SIG-M5 (cell line): ENCODE measurements around the gene KLRC1.
"Not testable (repeated sequence)": the region's sequence is repeated elsewhere in the genome, so short reads cannot be mapped to it uniquely, and the experiment has no call there.

Source experiments
- DNase-seq: peaks from one replicate; lab custom pipeline; 2025; lab: John Stamatoyannopoulos, UW

Gene KLRC1

DNA sequence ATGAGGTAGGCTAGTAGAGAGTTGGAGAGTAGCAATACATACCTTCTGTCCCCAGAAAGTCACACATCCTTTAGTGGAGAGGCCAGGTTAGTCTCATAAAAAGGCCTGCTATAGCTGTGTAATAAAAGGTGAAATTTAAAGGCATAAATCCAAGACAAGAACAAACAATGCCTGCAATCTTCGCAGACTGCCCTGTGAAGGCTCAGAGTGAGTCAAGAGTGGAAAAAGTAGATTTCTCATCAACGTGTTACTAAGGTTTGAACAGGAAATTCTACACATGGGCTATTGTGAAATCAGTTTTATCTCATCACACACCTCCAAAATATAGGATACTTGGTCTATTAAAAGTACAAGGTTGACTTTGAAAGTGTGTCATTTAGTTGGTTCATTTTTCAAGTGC lies at the start of gene KLRC1:
KLRC1 (minus strand) TSS at position 222 of the 400 bp plus-strand sequence. CDS start 2,221 bp downstream, outside the sequence.
- DNase-seq: no peak

DNA sequence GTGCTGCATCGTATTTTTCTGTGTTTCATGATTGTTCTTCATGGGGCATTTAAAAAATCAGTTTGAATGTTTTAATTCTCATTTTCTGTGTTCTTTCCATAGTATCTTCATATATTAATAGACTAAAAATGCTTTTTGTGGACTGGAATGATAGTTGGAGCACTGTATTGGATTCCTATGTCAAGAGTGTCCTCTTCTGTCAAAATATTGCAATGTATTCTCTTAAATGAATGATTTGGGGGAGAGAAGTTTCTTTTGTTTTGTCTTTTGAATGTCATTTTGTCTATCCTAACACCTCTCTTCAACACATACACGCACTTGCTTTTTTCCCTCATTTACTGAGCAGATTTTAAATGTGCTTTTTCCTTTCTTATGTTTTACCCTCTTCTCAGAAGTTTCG lies 47.9 kb upstream of the KLRC1 start:
- no peak for DNase-seq

DNA sequence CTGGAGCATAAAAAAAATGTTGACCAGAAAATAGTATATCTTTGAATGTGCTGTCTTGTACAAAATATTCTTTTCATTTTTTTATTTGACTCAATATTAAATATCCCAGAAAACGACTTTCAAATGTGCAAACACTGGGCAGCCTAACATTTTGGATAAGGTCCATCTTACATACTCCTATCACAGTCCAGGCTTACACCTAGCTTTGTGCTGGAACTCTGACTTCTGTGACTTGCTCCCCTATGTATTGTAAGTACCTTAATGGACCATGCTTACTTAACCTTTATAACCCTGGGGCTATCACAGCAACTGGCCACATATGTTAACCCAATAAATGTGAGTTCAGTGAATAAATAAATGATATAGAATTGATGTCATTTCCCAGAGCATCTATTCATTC lies 44.9 kb upstream of the KLRC1 start:
- DNase-seq: no peak

DNA sequence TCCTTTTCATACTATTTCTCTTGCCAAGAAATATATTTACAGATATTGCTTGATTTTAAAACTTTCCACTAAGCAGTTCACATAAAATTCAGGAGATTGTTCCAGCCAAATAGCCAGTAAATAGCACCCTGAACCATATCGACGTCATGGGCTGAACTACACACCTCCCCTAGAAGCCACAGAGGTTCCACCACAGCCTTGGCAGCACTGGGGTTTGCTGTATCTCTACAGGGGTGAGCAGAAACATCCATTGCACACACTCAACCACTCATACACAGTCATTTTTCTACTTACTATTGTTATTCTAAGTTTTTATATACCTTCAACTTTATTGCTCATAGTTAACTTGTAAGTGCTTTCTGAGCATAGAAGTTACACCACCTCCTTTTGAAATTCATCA lies 44.4 kb upstream of the KLRC1 start:
- no peak for DNase-seq

DNA sequence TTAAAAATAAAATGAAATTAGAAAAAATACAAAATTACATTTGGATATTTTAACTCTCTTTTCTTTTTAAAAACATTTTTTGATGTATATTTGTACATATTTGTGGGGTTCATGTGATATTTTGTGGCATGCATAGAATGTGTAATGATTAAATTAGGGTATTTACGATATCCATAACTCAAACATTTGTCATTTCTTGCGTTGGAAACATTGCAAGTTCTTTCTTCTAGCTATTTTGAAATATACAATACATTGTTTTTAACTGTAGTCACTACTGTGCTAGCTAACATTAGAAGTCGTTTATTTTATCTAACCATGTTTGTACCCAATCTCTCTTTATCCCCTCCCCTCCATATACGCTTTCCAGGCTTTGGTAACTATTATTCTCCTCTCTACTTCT lies 38.6 kb upstream of the KLRC1 start:
- no peak for DNase-seq

DNA sequence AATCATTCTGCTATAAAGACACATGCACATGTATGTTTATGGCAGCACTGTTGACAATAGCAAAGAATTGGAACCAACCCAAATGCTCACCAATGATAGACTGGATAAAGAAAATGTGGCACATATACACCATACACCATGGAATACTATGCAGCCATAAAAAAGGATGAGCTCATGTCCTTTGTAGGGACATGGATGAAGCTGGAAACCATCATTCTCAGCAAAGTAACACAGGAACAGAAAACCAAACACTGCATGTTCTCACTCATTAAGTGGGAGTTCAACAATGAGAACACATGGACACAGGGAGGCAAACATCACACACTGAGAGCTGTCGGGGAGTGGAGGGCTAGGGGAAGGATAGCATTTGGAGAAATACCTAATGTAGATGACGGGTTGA lies 34.2 kb upstream of the KLRC1 start:
- not testable (repeated sequence) for DNase-seq

DNA sequence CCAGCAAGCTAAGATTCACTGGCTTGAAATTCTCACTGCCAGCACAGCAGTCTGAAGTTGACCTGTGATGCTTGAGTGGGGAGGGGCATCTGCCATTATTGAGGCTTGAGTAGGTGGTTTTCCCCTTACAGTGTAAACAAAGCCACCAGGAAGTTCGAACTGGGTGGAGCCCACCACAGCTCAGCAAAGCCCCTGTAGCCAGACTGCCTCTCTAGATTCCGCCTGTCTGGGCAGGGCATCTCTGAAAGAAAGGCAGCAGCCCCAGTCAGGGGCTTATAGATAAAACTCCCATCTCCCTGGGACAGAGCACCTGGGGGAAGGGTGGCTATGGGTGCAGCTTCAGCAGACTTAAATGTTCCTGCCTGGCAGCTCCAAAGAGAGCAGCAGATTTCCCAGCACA lies 28.7 kb upstream of the KLRC1 start:
- not testable (repeated sequence) for DNase-seq

DNA sequence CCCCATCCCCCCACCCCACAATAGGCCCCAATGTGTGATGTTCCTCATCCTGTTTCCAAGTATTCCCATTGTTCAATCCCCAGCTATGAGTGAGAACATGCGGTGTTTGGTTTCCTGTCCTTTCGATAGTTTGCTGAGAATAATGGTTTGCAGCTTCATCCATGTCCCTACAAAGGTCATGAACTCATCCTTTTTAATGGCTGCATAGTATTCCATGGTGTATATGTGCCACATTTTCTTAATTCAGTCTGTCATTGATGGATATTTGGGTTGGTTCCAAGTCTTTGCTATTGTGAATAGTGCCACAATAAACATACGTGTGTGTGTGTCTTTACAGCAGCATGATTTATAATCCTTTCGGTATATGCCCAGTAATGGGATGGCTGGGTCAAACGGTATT lies 19.6 kb upstream of the KLRC1 start:
- not testable (repeated sequence) for DNase-seq

DNA sequence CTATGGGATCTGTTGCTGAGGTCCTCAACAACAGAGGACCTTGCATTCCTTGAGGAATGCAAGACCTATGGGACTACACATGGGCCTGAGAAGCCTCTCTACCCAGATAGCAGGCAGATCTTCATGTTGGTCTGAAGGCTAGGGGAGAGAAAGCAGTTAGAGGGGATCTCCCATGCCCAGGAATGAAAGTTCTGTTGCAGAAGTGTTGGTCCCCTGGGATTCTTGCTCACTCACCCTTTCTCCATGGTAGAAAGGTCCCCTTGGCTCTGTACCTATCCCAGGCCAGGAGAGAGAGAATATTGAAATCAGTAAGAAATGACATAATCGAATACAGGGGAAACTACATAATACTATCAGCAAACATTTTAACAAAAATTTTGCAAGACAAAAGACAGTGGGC lies 16.5 kb upstream of the KLRC1 start:
- DNase-seq: no peak

DNA sequence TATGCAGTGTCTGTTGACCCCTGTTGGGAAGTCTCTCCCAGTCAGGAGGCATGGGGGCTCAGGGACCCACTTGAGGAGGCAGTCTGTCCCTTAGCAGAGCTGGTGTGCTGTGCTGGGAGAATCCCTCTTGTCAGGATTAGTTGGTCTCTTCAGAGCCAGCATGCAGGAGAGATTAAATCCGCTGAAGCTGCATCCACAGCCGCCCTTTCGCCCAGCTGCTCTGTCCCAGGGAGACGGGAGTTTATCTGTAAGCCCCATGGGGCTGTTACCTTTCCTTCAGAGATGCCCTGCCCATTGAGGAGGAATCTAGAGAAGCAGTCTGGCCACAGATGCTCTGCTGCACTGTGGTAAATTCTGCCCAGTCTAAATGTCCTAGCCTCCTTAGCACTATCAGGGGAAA lies 13.1 kb upstream of the KLRC1 start:
- no peak for DNase-seq

DNA sequence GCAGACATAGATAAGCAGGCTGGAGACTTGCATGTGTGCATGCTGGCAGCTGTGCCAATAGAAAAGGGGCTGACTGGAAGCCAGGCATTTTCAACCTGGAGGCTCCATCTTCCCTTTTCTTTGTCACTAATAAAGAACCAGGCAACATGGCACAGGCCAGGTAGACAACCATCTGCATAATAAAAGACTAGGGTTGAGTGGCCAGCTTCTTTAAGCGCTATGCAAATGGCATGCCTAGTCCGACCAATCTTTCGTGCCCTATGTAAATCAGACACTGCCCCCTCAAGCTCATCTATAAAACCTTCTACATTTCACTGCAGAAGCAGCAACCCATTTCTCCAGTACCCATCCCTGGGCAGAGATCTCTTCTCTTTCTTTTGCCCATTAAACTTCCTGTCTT lies 4.6 kb upstream of the KLRC1 start:
- DNase-seq: no peak

DNA sequence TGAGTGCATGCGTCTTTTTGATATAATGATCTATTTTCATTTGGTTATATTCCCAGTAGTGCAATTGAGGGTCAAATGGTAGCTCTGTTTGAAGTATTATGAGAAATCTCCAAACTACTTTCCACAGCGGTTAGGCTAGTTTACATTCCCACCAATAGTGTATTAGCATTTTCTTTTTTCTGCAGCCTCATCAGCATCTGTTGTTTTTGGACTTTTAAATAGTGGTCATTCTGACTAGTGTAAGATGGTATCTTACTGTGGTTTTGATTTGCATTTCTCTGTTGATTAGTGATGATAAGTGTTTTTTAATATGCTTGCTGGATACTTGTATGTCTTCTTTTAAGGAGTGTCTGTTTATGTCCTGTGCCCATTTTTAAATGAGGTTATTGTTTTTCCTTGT lies 3.7 kb upstream of the KLRC1 start:
- DNase-seq: no peak

DNA sequence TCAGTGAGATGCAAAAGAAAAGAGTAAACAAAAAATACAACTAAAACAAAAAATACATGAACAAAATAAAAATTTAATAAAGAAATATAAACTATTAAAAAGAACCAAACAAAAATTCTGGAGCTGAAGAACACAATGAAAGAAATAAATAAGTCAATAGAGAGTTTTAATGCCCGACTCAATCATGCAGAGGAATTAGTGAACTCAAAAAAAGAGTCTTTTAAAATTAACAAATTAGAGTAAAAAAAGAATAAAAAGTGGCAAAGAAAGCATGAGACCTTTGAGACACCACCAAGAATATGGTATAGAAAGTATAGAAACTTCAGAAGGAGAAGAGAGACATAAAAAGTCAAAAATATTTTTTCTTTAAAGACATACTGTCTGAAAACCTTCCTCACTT lies 2.6 kb upstream of the KLRC1 start:
- no peak for DNase-seq

DNA sequence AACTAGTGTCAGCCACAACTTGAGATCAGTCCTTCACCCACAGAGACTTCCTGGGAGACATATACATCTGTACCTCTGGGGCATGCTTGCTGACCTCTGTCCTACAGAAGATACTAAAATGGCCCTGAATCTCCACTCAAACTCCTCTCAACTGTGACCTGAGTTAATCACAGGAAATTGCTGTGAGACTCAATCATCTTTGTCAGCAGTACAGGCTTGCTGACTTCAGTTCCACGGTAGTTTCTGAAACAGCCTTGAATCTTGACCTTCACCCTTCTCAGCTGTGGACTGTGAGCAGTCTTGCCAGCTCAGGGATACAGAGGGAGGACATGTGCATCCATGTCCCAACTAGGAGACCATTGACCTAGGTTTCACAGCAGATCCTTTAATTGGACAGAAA lies 1.4 kb upstream of the KLRC1 start:
- no peak for DNase-seq

DNA sequence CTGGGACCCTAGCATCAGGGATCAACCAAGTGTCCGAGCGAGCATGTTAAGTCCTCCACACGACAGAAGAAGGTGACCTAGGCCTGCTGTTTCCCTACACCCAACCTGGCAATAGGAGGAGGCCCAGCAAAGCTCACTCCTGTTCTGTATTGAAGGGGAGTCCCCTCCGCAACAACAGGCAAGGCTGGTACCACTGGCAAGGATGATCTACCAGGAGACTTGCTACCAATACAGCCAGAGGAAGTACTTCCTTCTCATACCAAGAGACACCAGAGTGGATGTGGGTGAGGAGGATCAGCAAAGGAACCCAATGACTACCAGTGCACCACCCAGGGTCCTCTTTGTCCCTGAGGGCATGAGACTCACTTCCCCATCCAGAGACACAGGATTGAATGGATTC lies 4.9 kb downstream of the KLRC1 start:
- DNase-seq: no peak

DNA sequence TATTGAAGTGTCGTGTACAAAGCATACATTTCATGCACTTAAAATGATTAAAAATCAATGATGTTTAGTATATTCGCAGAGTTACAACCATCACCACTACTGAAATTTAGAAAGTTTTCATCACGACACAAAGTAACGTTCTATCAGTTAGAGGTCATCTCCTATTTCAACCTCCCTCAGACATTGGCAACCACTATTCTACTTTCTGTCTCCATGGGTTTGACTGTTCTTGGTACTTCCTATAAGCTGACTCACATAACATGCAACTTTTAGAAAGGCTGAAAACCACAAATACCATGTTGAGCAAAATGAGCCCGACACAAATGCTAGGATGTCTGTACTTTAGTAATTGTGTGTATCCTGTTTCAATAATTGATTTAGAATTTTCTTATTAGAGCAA lies 7.1 kb downstream of the KLRC1 start:
- DNase-seq: not testable (repeated sequence)

DNA sequence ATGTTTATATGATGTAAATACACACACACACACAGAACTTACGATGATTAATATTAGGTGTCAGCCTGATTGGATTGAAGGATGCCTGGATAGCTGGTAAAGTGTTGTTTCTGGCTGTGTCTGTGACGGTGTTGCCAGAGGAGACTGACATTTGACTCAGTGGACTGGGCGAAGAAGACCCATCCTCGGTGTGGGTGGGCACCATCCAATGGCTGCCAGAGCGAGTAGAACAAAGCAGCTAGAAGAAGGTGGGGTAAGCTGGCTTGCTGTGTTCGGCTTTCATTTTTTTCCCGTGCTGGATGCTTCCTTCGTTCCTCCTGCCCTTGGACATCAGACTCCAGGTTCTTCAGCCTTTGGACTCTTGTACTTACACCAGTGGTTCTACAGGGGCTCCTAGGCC lies 12.0 kb downstream of the KLRC1 start:
- not testable (repeated sequence) for DNase-seq

DNA sequence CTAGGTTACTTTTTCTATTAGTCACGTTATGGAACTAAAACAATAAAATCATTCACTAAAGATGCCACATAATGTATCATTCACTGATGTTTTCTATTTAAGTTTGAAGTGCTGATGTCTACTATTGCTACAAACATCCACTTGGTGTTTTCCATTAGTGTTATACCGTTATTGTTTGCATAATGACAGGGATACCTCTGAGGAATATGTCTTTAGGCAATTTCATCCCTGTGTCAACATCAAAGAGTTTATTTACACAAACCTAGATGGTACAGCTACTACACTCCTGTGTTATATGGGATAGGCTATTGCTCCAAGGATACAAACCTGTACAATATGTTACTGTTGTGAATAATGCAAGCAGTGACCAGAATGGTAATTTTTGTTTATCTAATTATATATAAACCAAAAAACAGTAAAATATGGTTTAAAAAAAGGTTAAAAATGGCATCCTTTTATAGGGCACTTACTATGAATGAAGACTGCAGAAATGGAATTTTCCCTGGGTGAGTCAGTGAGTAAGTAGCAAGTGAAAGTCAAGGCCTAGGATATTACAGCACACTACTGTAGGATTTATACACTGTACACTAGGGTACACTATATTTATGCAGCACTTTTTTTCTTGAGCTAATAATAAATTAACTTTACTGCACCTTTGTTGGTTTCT lies 13.4 kb downstream of the KLRC1 start:
- DNase-seq: not testable (repeated sequence)

DNA sequence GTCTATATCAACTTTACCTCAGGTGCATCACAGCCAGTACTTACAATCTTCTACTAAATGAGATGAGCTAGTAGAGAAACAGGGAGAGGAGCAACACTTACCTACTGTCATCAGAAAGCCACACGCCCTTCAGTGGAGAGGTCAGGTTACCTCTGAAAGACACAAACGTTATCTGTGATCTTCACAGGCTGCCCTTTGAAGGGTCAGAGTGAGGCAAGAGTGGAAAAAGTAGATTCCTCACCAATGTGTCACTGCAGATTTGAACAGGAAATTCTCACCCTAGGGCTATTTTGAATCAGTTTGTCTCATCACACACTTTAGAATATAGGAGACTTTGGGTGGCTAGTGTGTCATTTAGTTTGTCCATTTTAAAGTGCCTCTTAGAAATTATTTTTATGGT lies 15.6 kb downstream of the KLRC1 start:
- not testable (repeated sequence) for DNase-seq

DNA sequence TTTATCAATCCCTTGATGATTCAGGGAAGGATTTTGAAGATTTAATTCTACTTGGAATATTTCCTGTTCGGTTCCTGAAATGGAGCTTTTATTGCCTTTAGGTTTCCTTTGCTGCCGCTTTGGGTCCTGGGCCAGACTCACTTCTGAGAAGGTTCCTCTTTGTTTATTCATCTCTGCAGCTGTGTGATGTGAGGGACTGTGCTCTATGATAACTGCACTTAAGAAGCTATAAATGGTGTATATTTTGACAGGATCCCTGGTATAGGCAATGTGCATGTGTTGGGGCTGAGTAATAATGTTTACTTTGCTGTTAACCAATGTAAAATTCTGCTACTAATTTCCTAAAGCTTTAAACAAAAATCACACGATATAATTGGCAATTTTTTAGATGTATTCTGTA lies 17.4 kb downstream of the KLRC1 start, which contains the start of gene KLRC2:
KLRC2 (minus strand) TSS at position 195 of the 400 bp plus-strand sequence; CDS start at position 171, 24 bp downstream.
- not testable (repeated sequence) for DNase-seq

DNA sequence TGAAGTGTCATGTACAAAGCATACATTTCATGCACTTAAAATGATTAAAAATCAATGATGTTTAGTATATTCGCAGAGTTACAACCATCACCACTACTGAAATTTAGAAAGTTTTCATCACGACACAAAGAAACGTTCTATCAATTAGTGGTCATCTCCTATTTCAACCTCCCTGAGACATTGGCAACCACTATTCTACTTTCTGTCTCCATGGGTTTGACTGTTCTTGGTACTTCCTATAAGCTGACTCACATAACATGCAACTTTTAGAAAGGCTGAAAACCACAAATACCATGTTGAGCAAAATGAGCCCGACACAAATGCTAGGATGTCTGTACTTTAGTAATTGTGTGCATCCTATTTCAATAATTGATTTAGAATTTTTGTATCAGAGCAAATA lies 22.6 kb downstream of the KLRC1 start:
- DNase-seq: not testable (repeated sequence)

DNA sequence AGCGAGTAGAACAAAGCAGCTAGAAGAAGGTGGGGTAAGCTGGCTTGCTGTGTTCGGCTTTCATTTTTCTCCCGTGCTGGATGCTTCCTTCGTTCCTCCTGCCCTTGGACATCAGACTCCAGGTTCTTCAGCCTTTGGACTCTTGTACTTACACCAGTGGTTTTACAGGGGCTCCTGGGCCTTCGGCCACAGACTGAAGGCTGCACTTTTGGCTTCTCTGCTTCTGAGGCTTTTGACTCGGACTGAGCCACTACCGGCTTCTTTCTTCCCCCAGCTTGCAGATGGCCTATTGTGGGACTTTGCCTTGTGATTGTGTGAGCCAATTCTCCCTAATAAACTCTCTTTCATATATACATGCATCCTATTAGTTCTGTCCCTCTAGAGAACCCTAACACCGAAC lies 27.2 kb downstream of the KLRC1 start:
- DNase-seq: not testable (repeated sequence)

DNA sequence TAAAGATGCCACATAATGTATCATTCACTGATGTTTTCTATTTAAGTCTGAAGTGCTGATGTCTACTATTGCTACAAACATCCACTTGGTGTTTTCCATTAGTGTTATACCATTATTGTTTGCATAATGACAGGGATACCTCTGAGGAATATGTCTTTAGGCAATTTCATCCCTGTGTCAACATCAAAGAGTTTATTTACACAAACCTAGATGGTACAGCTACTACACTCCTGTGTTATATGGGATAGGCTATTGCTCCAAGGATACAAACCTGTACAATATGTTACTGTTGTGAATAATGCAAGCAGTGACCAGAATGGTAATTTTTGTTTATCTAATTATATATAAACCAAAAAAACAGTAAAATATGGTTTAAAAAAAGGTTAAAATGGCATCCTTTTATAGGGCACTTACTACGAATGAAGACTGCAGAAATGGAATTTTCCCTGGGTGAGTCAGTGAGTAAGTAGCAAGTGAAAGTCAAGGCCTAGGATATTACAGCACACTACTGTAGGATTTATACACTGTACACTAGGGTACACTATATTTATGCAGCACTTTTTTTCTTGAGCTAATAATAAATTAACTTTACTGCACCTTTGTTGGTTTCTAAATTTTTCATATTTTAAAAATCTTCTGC lies 28.8 kb downstream of the KLRC1 start:
- DNase-seq: not testable (repeated sequence)

DNA sequence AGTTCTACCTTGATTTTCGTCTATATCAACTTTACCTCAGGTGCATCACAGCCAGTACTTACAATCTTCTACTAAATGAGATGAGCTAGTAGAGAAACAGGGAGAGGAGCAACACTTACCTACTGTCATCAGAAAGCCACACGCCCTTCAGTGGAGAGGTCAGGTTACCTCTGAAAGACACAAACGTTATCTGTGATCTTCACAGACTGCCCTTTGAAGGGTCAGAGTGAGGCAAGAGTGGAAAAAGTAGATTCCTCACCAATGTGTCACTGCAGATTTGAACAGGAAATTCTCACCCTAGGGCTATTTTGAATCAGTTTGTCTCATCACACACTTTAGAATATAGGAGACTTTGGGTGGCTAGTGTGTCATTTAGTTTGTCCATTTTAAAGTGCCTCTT lies 31.0 kb downstream of the KLRC1 start:
- DNase-seq: not testable (repeated sequence)
